K562 (cell line): Measurements from ENCODE around the gene IQCE. TPM values are rescaled to one million over a fixed set of nuclear protein-coding genes. Genes with fewer than 3 reads are reported as not detected.
A peak's percentile ranks its signal among the peaks of the same experiment; 100 is the strongest.

Source experiments
- HSF4 ChIP-seq: fragments of 250-450 bp; sonication (Bioruptor Pico); IDR thresholded peaks from 2 replicates; pipeline ENCODE4 v2.1.2; 2022; ENCODE audit warnings: mild to moderate bottlenecking, moderate library complexity, borderline replicate concordance
- MYC ChIP-seq, 2 experiments: fragments of 250-450 bp in 1 of 2; sonication (Bioruptor Pico) in 1 of 2; IDR thresholded peaks; 2 replicates each; pipeline versions ENCODE4 v1.5.1 to v1.6.1; 2012 to 2021; ENCODE audit warnings: low read depth in 2 of 2, borderline replicate concordance in 1 of 2, improper control_type of control experiment in 1 of 2, low read length in 1 of 2, mild to moderate bottlenecking in 1 of 2, moderate library complexity in 1 of 2
- RAD21 ChIP-seq, 2 experiments: fragments of 250-450 bp in 1 of 2; fragments of 450-650 bp in 1 of 2; sonication (Bioruptor Pico) in 1 of 2; formaldehyde crosslinking in 1 of 2; IDR thresholded peaks in 1 of 2; conservative IDR thresholded peaks in 1 of 2; 2 replicates each; pipeline versions ENCODE4 v1.4.0 to v1.8.0; 2020 to 2022; ENCODE audit warnings: mild to moderate bottlenecking in 2 of 2, moderate library complexity in 1 of 2
- SMC3 ChIP-seq: conservative IDR thresholded peaks from 2 replicates; pipeline ENCODE4 v1.6.1; 2011; ENCODE audit warnings: low read depth, low read length, improper control_type of control experiment; ENCODE audit not compliant: insufficient read depth
- ZBTB7A ChIP-seq: IDR thresholded peaks from 2 replicates; pipeline ENCODE4 v1.6.1; 2011; ENCODE audit warnings: low read depth, mild to moderate bottlenecking, low read length, moderate library complexity, borderline replicate concordance; ENCODE audit not compliant: control insufficient read depth
- polyA plus RNA-seq, 8 experiments: library from polyadenylated mRNA; depleted of rRNA in 4 of 8; stranded (reverse) in 5 of 8; unstranded in 3 of 8; fragments of >200 nt; fragmentation: Nextera tagmentation in 2 of 8; fragmentation: Illumina TruSeq in 1 of 8; extraction: Ambion mirVana in 2 of 8; extraction: Trizol in 1 of 8; gene quantifications; 2 replicates each; pipeline versions ENCODE4 v1.2.1 to v1.2.3, GENCODE V29; 2011 to 2014; ENCODE audit warnings: inconsistent platforms in 1 of 8, missing spikeins in 1 of 8
- total RNA-seq, 7 experiments: library from RNA; depleted of rRNA in 6 of 7; stranded (reverse); fragments of >200 nt in 6 of 7; fragmentation: Illumina TruSeq in 2 of 7; extraction: Trizol in 2 of 7; gene quantifications; 2 replicates each; pipeline versions ENCODE4 v1.2.1 to v1.2.3, GENCODE V29; 2011 to 2021; ENCODE audit warnings: low replicate concordance in 1 of 7
- TF ChIP-seq, protein P1 (sequence below): sonication (generic); IDR thresholded peaks from 2 replicates; pipeline ENCODE4 v1.6.1; 2016
- TF ChIP-seq, protein P2 (sequence below), 2 experiments: fragments of 450-650 bp; conservative IDR thresholded peaks; 2 replicates each; pipeline ENCODE4 v1.6.1; 2017; ENCODE audit warnings: mild to moderate bottlenecking in 2 of 2, moderate library complexity in 2 of 2
- TF ChIP-seq, protein P3 (sequence below), 3 experiments: IDR thresholded peaks in 2 of 3; conservative IDR thresholded peaks in 1 of 3; 2 replicates each; pipeline ENCODE4 v1.5.1; 2011 to 2012; ENCODE audit warnings: low read length in 3 of 3, mild to moderate bottlenecking in 3 of 3, control low read depth in 2 of 3, improper control_type of control experiment in 1 of 3, inconsistent platforms in 1 of 3, low read depth in 1 of 3, mixed read lengths in 1 of 3, moderate library complexity in 1 of 3; ENCODE audit not compliant: insufficient read depth in 2 of 3

IQCE gene
- total and polyA plus RNA-seq, 9 of the 15 experiments (the other 6 are each of a cell fraction or from before 2014, with no cell fraction given), result 0.18 to 8.5 (median 4.2) TPM

DNA sequence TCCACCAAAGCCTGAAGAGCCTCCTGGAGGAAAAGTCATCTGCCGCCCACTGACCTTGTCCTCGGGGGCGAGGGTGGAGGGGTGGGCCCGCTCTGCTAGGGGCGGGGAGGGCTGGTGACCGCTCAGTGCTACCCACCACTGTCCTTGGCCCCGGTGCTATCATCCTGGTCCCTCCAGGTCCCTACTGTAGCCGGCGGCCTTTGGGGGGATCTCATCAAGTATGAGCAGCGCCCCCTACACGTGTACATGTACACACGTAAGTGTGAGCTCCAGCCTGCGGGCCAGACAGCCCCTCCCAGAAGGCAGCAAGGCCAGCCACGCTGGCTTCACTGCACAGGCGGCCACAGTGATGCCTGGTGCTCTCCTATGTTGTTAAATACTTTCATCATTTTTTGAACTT lies 92.6 kb downstream of the IQCE start (continued):
- TF ChIP-seq, protein P1, sequence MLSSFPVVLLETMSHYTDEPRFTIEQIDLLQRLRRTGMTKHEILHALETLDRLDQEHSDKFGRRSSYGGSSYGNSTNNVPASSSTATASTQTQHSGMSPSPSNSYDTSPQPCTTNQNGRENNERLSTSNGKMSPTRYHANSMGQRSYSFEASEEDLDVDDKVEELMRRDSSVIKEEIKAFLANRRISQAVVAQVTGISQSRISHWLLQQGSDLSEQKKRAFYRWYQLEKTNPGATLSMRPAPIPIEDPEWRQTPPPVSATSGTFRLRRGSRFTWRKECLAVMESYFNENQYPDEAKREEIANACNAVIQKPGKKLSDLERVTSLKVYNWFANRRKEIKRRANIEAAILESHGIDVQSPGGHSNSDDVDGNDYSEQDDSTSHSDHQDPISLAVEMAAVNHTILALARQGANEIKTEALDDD, result no peak
- TF ChIP-seq ZBTB7A (peak; percentile 29; the same call in 1 of the 2 replicates), SMC3 (0 out of 2 replicates have a peak, but pooled peaks have one; percentile 9), RAD21 (CRISPR knock-in tag; conservative IDR thresholded peaks at IDR 0.05 in 1 of 2, IDR thresholded peaks at IDR 0.05 in 1 of 2) (peak in 1 of 2 experiments; percentile 26; a peak in 1 of 4 replicates), MYC (IDR thresholded peaks at IDR 0.05; ENCODE audit: low read depth, low read length) (peak; percentile 45; the same call in 1 of the 2 replicates), MYC (CRISPR knock-in tag; IDR thresholded peaks at IDR 0.05; ENCODE audit: borderline replicate concordance, low read depth) (no peak), HSF4 (no peak)
- TF ChIP-seq, protein P2, sequence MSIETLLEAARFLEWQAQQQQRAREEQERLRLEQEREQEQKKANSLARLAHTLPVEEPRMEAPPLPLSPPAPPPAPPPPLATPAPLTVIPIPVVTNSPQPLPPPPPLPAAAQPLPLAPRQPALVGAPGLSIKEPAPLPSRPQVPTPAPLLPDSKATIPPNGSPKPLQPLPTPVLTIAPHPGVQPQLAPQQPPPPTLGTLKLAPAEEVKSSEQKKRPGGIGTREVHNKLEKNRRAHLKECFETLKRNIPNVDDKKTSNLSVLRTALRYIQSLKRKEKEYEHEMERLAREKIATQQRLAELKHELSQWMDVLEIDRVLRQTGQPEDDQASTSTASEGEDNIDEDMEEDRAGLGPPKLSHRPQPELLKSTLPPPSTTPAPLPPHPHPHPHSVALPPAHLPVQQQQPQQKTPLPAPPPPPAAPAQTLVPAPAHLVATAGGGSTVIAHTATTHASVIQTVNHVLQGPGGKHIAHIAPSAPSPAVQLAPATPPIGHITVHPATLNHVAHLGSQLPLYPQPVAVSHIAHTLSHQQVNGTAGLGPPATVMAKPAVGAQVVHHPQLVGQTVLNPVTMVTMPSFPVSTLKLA (conservative IDR thresholded peaks at IDR 0.05), result peak in 1 of 2 experiments; percentile 41; a peak in 1 of 4 replicates
- TF ChIP-seq, protein P3, sequence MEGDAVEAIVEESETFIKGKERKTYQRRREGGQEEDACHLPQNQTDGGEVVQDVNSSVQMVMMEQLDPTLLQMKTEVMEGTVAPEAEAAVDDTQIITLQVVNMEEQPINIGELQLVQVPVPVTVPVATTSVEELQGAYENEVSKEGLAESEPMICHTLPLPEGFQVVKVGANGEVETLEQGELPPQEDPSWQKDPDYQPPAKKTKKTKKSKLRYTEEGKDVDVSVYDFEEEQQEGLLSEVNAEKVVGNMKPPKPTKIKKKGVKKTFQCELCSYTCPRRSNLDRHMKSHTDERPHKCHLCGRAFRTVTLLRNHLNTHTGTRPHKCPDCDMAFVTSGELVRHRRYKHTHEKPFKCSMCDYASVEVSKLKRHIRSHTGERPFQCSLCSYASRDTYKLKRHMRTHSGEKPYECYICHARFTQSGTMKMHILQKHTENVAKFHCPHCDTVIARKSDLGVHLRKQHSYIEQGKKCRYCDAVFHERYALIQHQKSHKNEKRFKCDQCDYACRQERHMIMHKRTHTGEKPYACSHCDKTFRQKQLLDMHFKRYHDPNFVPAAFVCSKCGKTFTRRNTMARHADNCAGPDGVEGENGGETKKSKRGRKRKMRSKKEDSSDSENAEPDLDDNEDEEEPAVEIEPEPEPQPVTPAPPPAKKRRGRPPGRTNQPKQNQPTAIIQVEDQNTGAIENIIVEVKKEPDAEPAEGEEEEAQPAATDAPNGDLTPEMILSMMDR (IDR thresholded peaks at IDR 0.05 in 2 of 3, conservative IDR thresholded peaks at IDR 0.05 in 1 of 3; ENCODE audit: insufficient read depth in 2 of 3, low read depth in 1 of 3, low read length in 3 of 3), result peak; percentile 48 to 55 (median 53); a peak in 5 of 6 replicates
